T-cell (primary cell): ENCODE measurements around the gene ZNF511. TPM values are rescaled to one million over a fixed set of nuclear protein-coding genes. Genes with fewer than 3 reads are reported as not detected.

Experiments
- ATAC-seq, 4 experiments: fragments of 200-7000 bp in 3 of 4; fragments of 150-1000 bp in 1 of 4; cut with Tn5 transposase; replicated peaks in 1 of 4; 1 replicate in 3 of 4; 2 replicates in 1 of 4; pipeline ENCODE4 v1.10.0; 2021; ENCODE audit warnings: moderate library complexity in 3 of 4, mild to moderate bottlenecking in 2 of 4, moderate number of reproducible peaks in 1 of 4
- CTCF ChIA-PET, 2 donors: fragments of 300-600 bp; sonication (Branson Sonifier 250); formaldehyde crosslinking; loops; one replicate each; lab custom pipeline; 2022; ENCODE audit warnings: antibody characterized with exemption in 2 of 2; lab: Charles Lee
- POLR2A ChIA-PET, 2 donors: fragments of 300-600 bp; sonication (Branson Sonifier 250); formaldehyde crosslinking; loops; one replicate each; lab custom pipeline; 2022; ENCODE audit warnings: antibody characterized with exemption in 2 of 2; lab: Charles Lee
- DNase-seq, 35 experiments: peaks; one replicate each; pipeline versions ENCODE4 v3.0.0 to v3.0.0-alpha.2; 2013 to 2023
- H3K27ac ChIP-seq: one replicate; pipeline ENCODE4 v1.5.1; 2013; ENCODE audit warnings: low read length
- H3K27me3 ChIP-seq, 2 experiments: replicated peaks in 1 of 2; 1 replicate in 1 of 2; 2 replicates in 1 of 2; pipeline versions ENCODE4 v1.6.1 to v1.7.0; 2013; ENCODE audit warnings: low read length in 1 of 2, mixed read lengths in 1 of 2; ENCODE audit not compliant: control insufficient read depth in 2 of 2, insufficient read depth in 2 of 2; ENCODE audit errors: extremely low read depth in 1 of 2
- H3K36me3 ChIP-seq, 2 donors: 1 replicate in 1 of 2; 2 replicates in 1 of 2; pipeline versions ENCODE4 v1.6.1 to v1.7.0; 2013; ENCODE audit warnings: low read length in 1 of 2; ENCODE audit not compliant: control insufficient read depth in 2 of 2, insufficient read depth in 1 of 2; ENCODE audit errors: extremely low read depth in 1 of 2
- H3K4me1 ChIP-seq, 2 experiments: 1 replicate in 1 of 2; 2 replicates in 1 of 2; pipeline versions ENCODE4 v1.6.1 to v1.7.0; 2013; ENCODE audit warnings: low read length in 2 of 2, mixed read lengths in 1 of 2; ENCODE audit not compliant: insufficient read depth in 2 of 2, control insufficient read depth in 1 of 2; ENCODE audit errors: extremely low read depth in 1 of 2
- H3K4me3 ChIP-seq, 2 donors: 1 replicate in 1 of 2; 2 replicates in 1 of 2; pipeline versions ENCODE4 v1.5.1 to v1.7.0; 2013; ENCODE audit warnings: mild to moderate bottlenecking in 2 of 2, low read length in 1 of 2, moderate library complexity in 1 of 2; ENCODE audit not compliant: control insufficient read depth in 1 of 2; ENCODE audit errors: extremely low read depth in 1 of 2
- H3K9me3 ChIP-seq: 2 replicates; pipeline ENCODE4 v1.7.0; 2013
- H3K27ac Mint-ChIP-seq, 2 donors: one replicate each; pipeline ENCODE4 v1.8.0; 2020 to 2021; ENCODE audit warnings: mild to moderate bottlenecking in 2 of 2, mixed read lengths in 2 of 2
- H3K27me3 Mint-ChIP-seq, 2 donors: one replicate each; pipeline ENCODE4 v1.8.0; 2021 to 2022; ENCODE audit warnings: mixed read lengths in 2 of 2
- H3K36me3 Mint-ChIP-seq: one replicate; pipeline ENCODE4 v1.8.0; 2021; ENCODE audit warnings: mixed read lengths
- H3K4me1 Mint-ChIP-seq, 3 donors: one replicate each; pipeline ENCODE4 v1.8.0; 2020 to 2022; ENCODE audit warnings: mixed read lengths in 3 of 3, mild to moderate bottlenecking in 1 of 3
- H3K4me3 Mint-ChIP-seq, 3 donors: one replicate each; pipeline ENCODE4 v1.8.0; 2020 to 2022; ENCODE audit warnings: mild to moderate bottlenecking in 3 of 3, mixed read lengths in 3 of 3, moderate library complexity in 3 of 3
- H3K9me3 Mint-ChIP-seq, 3 donors: one replicate each; pipeline ENCODE4 v1.8.0; 2020 to 2022; ENCODE audit warnings: mixed read lengths in 3 of 3
- WGBS: methylation state at CpG from one replicate; pipeline ENCODE4 v1.1.5; 2013; ENCODE audit warnings: missing lambda C conversion rate; ENCODE audit not compliant: insufficient coverage; 5-methylcytosine and 5-hydroxymethylcytosine counted together
- total RNA-seq, 35 experiments: library from RNA in 6 of 35; stranded (reverse) in 6 of 35; fragments of 120-200 nt in 1 of 35; gene quantifications; one replicate each; pipeline versions ENCODE4 v1.2.1 to v1.2.4 and lab custom pipeline; 2013 to 2026

Gene ZNF511
- total RNA-seq, 5 donors from 2014 or later (not counting 1 experiment from before 2014, with no cell fraction given), result 35.2 to 44.7 (median 36.8) TPM

GRCh38 chr10:133309720-133310398 lies 1.1 kb downstream of the ZNF511 start:
- Histone ChIP-seq H3K4me3 (no peak overlapping the region), H3K27me3 (no peaks in the 10 kb centered on the region), H3K4me1 (peaks cover 4 to 40% of the 10 kb centered on the region in 2 experiments), H3K9me3 (no peaks in the 10 kb centered on the region), H3K36me3 (peaks cover 3 to 26% of the 10 kb centered on the region in 2 donors), H3K27ac (peak overlapping the region; percentile 58)
- no peaks in the 10 kb centered on the region for H3K9me3 Mint-ChIP-seq
- ATAC-seq (no peak), DNase-seq (no peak)
- WGBS, result 92% methylated on average over 33 of the region's 33 CpGs
- ChIA-PET CTCF (no interaction called here), POLR2A (no interaction called here)
- no peaks in the 10 kb centered on the region for H3K27me3 Mint-ChIP-seq
- H3K4me1 Mint-ChIP-seq, result peaks cover 31 to 38% (median 36%) of the 10 kb centered on the region in 3 donors
- peak overlapping the region; percentile 27 to 58 for H3K27ac Mint-ChIP-seq
- peak overlapping the region; percentile 70 to 87 (median 75) for H3K4me3 Mint-ChIP-seq
- peaks cover 21% of the 10 kb centered on the region for H3K36me3 Mint-ChIP-seq

- Histone ChIP-seq H3K4me1 (peaks cover 4 to 38% of the 10 kb centered on the region in 2 experiments), H3K4me3 (no peak overlapping the region), H3K27ac (no peak overlapping the region), H3K36me3 (peaks cover 3 to 26% of the 10 kb centered on the region in 2 donors), H3K9me3 (no peaks in the 10 kb centered on the region), H3K27me3 (no peaks in the 10 kb centered on the region)
- Mint-ChIP-seq H3K27me3 (no peaks in the 10 kb centered on the region), H3K36me3 (peaks cover 17% of the 10 kb centered on the region), H3K27ac (peak overlapping the region in 1 of 2 donors; percentile 58), H3K4me1 (peaks cover 25 to 33% (median 31%) of the 10 kb centered on the region in 3 donors), H3K4me3 (peak overlapping the region; percentile 31 to 87 (median 36)), H3K9me3 (no peaks in the 10 kb centered on the region)
- POLR2A ChIA-PET, result interaction anchor here in 1 of 2 donors (0.7 kb wide), 1 partner anchor 849 kb away, joined by 3 read pairs; no protein-coding TSS in a partner anchor
- CTCF ChIA-PET, result no interaction called here
- DNase-seq, result no peak
- over 99% methylated on average over 14 of the region's 16 CpGs for WGBS
- ATAC-seq, result no peak
Observed at GRCh38 chr10:133310399-133310755, 1.7 kb downstream of the ZNF511 start.

GRCh38 chr10:133310789-133311188 lies 2.1 kb downstream of the ZNF511 start:
- WGBS, result no CpG with 5 or more reads among the region's 8 CpGs
- ChIA-PET POLR2A (interaction anchor here in 1 of 2 donors (0.7 kb wide), 1 partner anchor 850 kb away, joined by 3 read pairs; no protein-coding TSS in a partner anchor), CTCF (no interaction called here)
- Mint-ChIP-seq H3K4me3 (peak overlapping the region in 2 of 3 donors; percentile 31 to 36), H3K9me3 (no peaks in the 10 kb centered on the region), H3K27ac (no peak overlapping the region), H3K36me3 (peaks cover 15% of the 10 kb centered on the region), H3K27me3 (no peaks in the 10 kb centered on the region), H3K4me1 (peaks cover 21 to 29% (median 27%) of the 10 kb centered on the region in 3 donors)
- DNase-seq (no peak), ATAC-seq (no peak)
- Histone ChIP-seq H3K4me3 (no peak overlapping the region), H3K27me3 (no peaks in the 10 kb centered on the region), H3K9me3 (no peaks in the 10 kb centered on the region), H3K27ac (no peak overlapping the region), H3K36me3 (peaks cover 3 to 24% of the 10 kb centered on the region in 2 donors), H3K4me1 (peaks cover 4 to 34% of the 10 kb centered on the region in 2 experiments)

- H3K36me3 Mint-ChIP-seq, result peaks cover 15% of the 10 kb centered on the region
- no peak overlapping the region for H3K4me3 Mint-ChIP-seq
- peaks cover 4 to 29% of the 10 kb centered on the region in 2 experiments for H3K4me1 ChIP-seq
- no peak for DNase-seq
- no peaks in the 10 kb centered on the region for H3K27me3 ChIP-seq
- H3K4me1 Mint-ChIP-seq, result peaks cover 17 to 27% (median 23%) of the 10 kb centered on the region in 3 donors
- H3K27ac ChIP-seq, result no peak overlapping the region
- ATAC-seq, result no peak
- 95% methylated on average over 10 of the region's 10 CpGs for WGBS
- no peaks in the 10 kb centered on the region for H3K9me3 Mint-ChIP-seq
- ChIA-PET POLR2A (interaction anchor here in 1 of 2 donors (0.5 kb wide), 1 partner anchor 42 kb away, joined by 8 read pairs; no protein-coding TSS in a partner anchor), CTCF (no interaction called here)
- H3K4me3 ChIP-seq, result no peak overlapping the region
- no peak overlapping the region for H3K27ac Mint-ChIP-seq
- no peaks in the 10 kb centered on the region for H3K9me3 ChIP-seq
- peaks cover 3 to 22% of the 10 kb centered on the region in 2 donors for H3K36me3 ChIP-seq
- H3K27me3 Mint-ChIP-seq, result no peaks in the 10 kb centered on the region
Observed at GRCh38 chr10:133311570-133311969, 2.9 kb downstream of the ZNF511 start.

GRCh38 chr10:133312016-133312768 lies 3.5 kb downstream of the ZNF511 start:
- H3K4me1 Mint-ChIP-seq, result peaks cover 11 to 22% (median 18%) of the 10 kb centered on the region in 3 donors
- peaks cover 3 to 22% of the 10 kb centered on the region in 2 donors for H3K36me3 ChIP-seq
- H3K4me3 ChIP-seq, result no peak overlapping the region
- peaks cover 3 to 22% of the 10 kb centered on the region in 2 experiments for H3K4me1 ChIP-seq
- no peak overlapping the region for H3K27ac ChIP-seq
- no peak overlapping the region for H3K27ac Mint-ChIP-seq
- no peaks in the 10 kb centered on the region for H3K9me3 ChIP-seq
- H3K36me3 Mint-ChIP-seq, result peaks cover 15% of the 10 kb centered on the region
- POLR2A ChIA-PET, result interaction anchor here in 1 of 2 donors (0.5 kb wide), 1 partner anchor 42 kb away, joined by 8 read pairs; no protein-coding TSS in a partner anchor
- no peaks in the 10 kb centered on the region for H3K27me3 Mint-ChIP-seq
- ATAC-seq (no peak), DNase-seq (no peak)
- H3K4me3 Mint-ChIP-seq, result no peak overlapping the region
- CTCF ChIA-PET, result interaction anchor here in 1 of 2 donors (0.7 kb wide), 1 partner anchor 15 kb away, joined by 3 read pairs; no protein-coding TSS in a partner anchor
- no peaks in the 10 kb centered on the region for H3K9me3 Mint-ChIP-seq
- 96% methylated on average over 13 of the region's 23 CpGs for WGBS
- H3K27me3 ChIP-seq, result no peaks in the 10 kb centered on the region

- H3K4me3 Mint-ChIP-seq, result no peak overlapping the region
- Histone ChIP-seq H3K9me3 (no peaks in the 10 kb centered on the region), H3K27ac (no peak overlapping the region), H3K4me1 (peaks cover 0 to 17% of the 10 kb centered on the region in 2 experiments), H3K27me3 (no peaks in the 10 kb centered on the region), H3K4me3 (no peak overlapping the region), H3K36me3 (peaks cover 3 to 22% of the 10 kb centered on the region in 2 donors)
- POLR2A ChIA-PET, result no interaction called here
- no peaks in the 10 kb centered on the region for H3K9me3 Mint-ChIP-seq
- H3K4me1 Mint-ChIP-seq, result peaks cover 6 to 16% (median 12%) of the 10 kb centered on the region in 3 donors
- DNase-seq, result no peak
- WGBS, result 94% methylated on average over 6 of the region's 9 CpGs
- CTCF ChIA-PET, result interaction anchor here in 1 of 2 donors (0.7 kb wide), 1 partner anchor 15 kb away, joined by 3 read pairs; no protein-coding TSS in a partner anchor
- H3K27ac Mint-ChIP-seq, result no peak overlapping the region
- peaks cover 15% of the 10 kb centered on the region for H3K36me3 Mint-ChIP-seq
- H3K27me3 Mint-ChIP-seq, result no peaks in the 10 kb centered on the region
- ATAC-seq, result no peak
Observed at GRCh38 chr10:133312769-133313145, 4.0 kb downstream of the ZNF511 start.
